Measurements from ENCODE around the gene TSEN34.

DNA sequence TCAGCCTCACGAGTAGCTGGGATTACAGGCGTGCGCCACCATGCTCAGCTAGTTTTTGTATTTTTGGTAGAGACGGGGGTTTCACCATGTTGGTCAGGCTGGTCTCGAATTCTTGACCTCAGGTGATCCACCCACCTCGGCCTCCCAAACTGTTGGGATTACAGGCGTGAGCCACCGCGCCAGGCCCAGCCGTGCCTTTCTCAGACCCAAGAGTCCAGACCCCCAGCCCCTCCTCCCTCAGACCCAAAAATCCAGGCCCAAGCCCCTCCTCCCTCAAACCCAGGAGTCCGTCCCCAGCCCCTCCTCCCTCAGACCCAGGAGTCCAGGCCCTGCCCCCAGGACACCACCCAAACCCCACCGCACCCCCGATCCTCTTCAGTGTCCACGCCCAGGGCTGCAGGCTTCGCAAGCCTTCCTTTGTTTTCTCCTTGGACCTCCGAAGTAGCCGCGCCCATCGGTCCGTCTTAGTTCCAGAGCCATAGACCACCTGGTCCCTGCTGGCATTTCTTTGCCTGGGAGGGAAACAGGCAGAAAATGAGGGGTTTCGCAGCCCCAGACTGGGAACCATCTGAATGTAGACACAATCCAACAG is 21.9 kb upstream of the TSEN34 start:
- TF ChIP-seq, protein P1, sequence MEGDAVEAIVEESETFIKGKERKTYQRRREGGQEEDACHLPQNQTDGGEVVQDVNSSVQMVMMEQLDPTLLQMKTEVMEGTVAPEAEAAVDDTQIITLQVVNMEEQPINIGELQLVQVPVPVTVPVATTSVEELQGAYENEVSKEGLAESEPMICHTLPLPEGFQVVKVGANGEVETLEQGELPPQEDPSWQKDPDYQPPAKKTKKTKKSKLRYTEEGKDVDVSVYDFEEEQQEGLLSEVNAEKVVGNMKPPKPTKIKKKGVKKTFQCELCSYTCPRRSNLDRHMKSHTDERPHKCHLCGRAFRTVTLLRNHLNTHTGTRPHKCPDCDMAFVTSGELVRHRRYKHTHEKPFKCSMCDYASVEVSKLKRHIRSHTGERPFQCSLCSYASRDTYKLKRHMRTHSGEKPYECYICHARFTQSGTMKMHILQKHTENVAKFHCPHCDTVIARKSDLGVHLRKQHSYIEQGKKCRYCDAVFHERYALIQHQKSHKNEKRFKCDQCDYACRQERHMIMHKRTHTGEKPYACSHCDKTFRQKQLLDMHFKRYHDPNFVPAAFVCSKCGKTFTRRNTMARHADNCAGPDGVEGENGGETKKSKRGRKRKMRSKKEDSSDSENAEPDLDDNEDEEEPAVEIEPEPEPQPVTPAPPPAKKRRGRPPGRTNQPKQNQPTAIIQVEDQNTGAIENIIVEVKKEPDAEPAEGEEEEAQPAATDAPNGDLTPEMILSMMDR (IDR thresholded peaks at IDR 0.05): no peak
- TF ChIP-seq POLR2A (IDR thresholded peaks at IDR 0.05): no peak
